ENCODE measurements around the gene RAB40B.
A peak's percentile ranks its signal among the peaks of the same experiment; 100 is the strongest.

RAB40B gene

DNA sequence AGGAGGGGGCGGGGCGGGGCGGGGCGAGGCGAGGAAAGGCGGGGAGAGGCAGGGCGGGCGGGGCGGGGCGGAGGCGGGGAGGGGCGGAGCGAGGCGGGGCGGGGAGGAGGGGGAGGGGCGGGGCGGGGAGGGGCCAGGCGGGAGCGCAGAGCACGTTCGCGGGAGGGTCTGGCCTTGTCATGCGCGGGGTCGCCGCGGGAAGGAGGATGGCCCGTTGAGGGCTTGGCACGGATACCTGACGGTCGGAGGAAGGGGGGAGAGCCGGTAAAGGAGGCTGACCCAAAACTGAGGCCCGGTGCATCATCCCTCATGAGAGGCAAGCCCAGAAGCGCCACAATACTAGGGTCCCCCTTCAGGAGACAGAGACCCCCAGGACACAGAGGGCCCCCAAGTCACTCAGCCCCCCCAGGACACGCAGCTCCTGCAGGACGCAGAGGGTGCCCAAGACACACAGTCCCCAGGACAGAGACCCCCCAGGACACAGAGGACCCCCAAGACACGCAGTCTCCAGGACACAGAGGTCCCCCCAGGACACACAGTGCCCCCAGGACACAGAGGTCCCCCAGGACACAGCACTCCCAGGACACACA is 49.7 kb downstream of the RAB40B start:
- peaks cover 21% of the 10 kb centered on the region for H3K36me3 ChIP-seq (ENCODE audit: insufficient read depth, low read length)
- H3K79me2 ChIP-seq (ENCODE audit: insufficient read depth, low read length) = peaks cover 44% of the 10 kb centered on the region
- H3K4me3 ChIP-seq (ENCODE audit: low read depth in 1 of 2, low read length in 2 of 2) = peak overlapping the region in 1 of 2 experiments; percentile 51; a peak in 2 of 4 replicates
- H4K20me1 ChIP-seq (ENCODE audit: insufficient read depth, low read length) = peaks cover 40% of the 10 kb centered on the region
- H3K9me3 ChIP-seq (ENCODE audit: insufficient read depth, low read length, severe bottlenecking) = no peaks in the 10 kb centered on the region
- no peak for DNase-seq
- H3K27me3 ChIP-seq (ENCODE audit: insufficient read depth, low read length, poor library complexity) = no peaks in the 10 kb centered on the region
- peak overlapping the region; percentile 53; the same call in 1 of the 2 replicates for H3K27ac ChIP-seq (ENCODE audit: low read length)
- peak overlapping the region; percentile 58 for H3K4me2 ChIP-seq (ENCODE audit: insufficient read depth, low read length)
- H3K9ac ChIP-seq (ENCODE audit: low read depth, low read length) = no peak overlapping the region
- TF ChIP-seq EZH2 (IDR thresholded peaks at IDR 0.05; ENCODE audit: borderline replicate concordance, low read depth, low read length, severe bottlenecking) (no peak), CTCF (IDR thresholded peaks at IDR 0.05; ENCODE audit: borderline replicate concordance, extremely low read depth, low read length, poor library complexity, severe bottlenecking) (no peak)
- 0 out of 3 replicates have a peak, but pooled peaks have one; percentile 23 for ATAC-seq (ENCODE audit: insufficient read depth, low read depth)
- peaks cover 28% of the 10 kb centered on the region for H3K4me1 ChIP-seq (ENCODE audit: insufficient read depth, low read length)
- H2AFZ ChIP-seq (ENCODE audit: low read depth, low read length) = 0 out of 2 replicates have a peak overlapping the region, but pooled peaks have one; percentile 3

DNA sequence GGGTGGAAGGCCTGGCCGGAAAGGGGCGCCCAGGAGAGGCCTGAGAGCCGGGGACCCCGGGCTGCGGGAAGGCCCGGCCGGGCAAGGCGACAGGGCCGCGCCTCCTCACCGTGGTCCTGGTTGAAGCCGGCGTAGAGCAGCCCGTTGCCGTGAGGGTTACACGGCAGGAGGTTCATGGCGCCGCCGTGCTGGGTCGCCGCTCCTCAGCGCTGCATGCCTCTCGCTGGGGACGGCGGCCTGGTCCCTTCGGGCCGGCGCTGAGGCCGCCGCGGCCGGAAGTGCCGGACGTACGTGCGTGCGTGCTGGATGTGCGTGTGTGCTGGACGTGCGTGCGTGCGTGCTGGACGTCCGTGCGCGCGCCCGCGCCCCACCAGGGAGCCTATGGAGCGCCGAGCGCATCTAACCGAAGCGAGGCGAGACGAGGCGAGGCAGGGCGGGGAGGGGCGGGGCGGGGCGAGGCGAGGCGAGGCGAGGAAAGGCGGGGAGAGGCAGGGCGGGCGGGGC is 50.3 kb downstream of the RAB40B start, which contains the start of gene WDR45B:
WDR45B (minus strand) TSS at position 280 of the 504 bp plus-strand sequence; CDS start at position 176, 104 bp downstream.
- Histone ChIP-seq H2AFZ (ENCODE audit: low read depth, low read length) (peak within 1 kb of the TSS; percentile 96), H3K79me2 (ENCODE audit: insufficient read depth, low read length) (peaks cover 51% of the 10 kb centered on the region), H3K9ac (ENCODE audit: low read depth, low read length) (peak within 1 kb of the TSS; percentile 91), H3K4me2 (ENCODE audit: insufficient read depth, low read length) (peak within 1 kb of the TSS; percentile 98), H3K9me3 (ENCODE audit: insufficient read depth, low read length, severe bottlenecking) (no peaks in the 10 kb centered on the region), H3K4me1 (ENCODE audit: insufficient read depth, low read length) (peaks cover 28% of the 10 kb centered on the region), H3K36me3 (ENCODE audit: insufficient read depth, low read length) (peaks cover 27% of the 10 kb centered on the region), H3K27ac (ENCODE audit: low read length) (peak within 1 kb of the TSS; percentile 88), H3K27me3 (ENCODE audit: insufficient read depth, low read length, poor library complexity) (no peaks in the 10 kb centered on the region), H3K4me3 (ENCODE audit: low read depth in 1 of 2, low read length in 2 of 2) (peak within 1 kb of the TSS; percentile 97 to 100), H4K20me1 (ENCODE audit: insufficient read depth, low read length) (peaks cover 46% of the 10 kb centered on the region)
- DNase-seq = peak; percentile 92
- peak; percentile 92 for ATAC-seq (ENCODE audit: insufficient read depth, low read depth)
- TF ChIP-seq EZH2 (IDR thresholded peaks at IDR 0.05; ENCODE audit: borderline replicate concordance, low read depth, low read length, severe bottlenecking) (no peak), CTCF (IDR thresholded peaks at IDR 0.05; ENCODE audit: borderline replicate concordance, extremely low read depth, low read length, poor library complexity, severe bottlenecking) (no peak)

- H3K4me1 ChIP-seq (ENCODE audit: insufficient read depth, low read length) = peaks cover 28% of the 10 kb centered on the region
- H3K27me3 ChIP-seq (ENCODE audit: insufficient read depth, low read length, poor library complexity) = no peaks in the 10 kb centered on the region
- peak overlapping the region; percentile 91 for H3K9ac ChIP-seq (ENCODE audit: low read depth, low read length)
- ATAC-seq (ENCODE audit: insufficient read depth, low read depth) = peak; percentile 29
- H3K9me3 ChIP-seq (ENCODE audit: insufficient read depth, low read length, severe bottlenecking) = no peaks in the 10 kb centered on the region
- peak overlapping the region; percentile 97 to 100 for H3K4me3 ChIP-seq (ENCODE audit: low read depth in 1 of 2, low read length in 2 of 2)
- peak overlapping the region; percentile 88 for H3K27ac ChIP-seq (ENCODE audit: low read length)
- peaks cover 55% of the 10 kb centered on the region for H3K79me2 ChIP-seq (ENCODE audit: insufficient read depth, low read length)
- TF ChIP-seq EZH2 (IDR thresholded peaks at IDR 0.05; ENCODE audit: borderline replicate concordance, low read depth, low read length, severe bottlenecking) (no peak), CTCF (IDR thresholded peaks at IDR 0.05; ENCODE audit: borderline replicate concordance, extremely low read depth, low read length, poor library complexity, severe bottlenecking) (peak; percentile 42)
- peak; percentile 43 for DNase-seq
- H2AFZ ChIP-seq (ENCODE audit: low read depth, low read length) = peak overlapping the region; percentile 96
- H3K4me2 ChIP-seq (ENCODE audit: insufficient read depth, low read length) = peak overlapping the region; percentile 98
- H4K20me1 ChIP-seq (ENCODE audit: insufficient read depth, low read length) = peaks cover 49% of the 10 kb centered on the region
- H3K36me3 ChIP-seq (ENCODE audit: insufficient read depth, low read length) = peaks cover 33% of the 10 kb centered on the region
Observed at GRCh38 chr17:82647593-82648164, 50.8 kb downstream of the RAB40B start.
